WI38 (cell line): ENCODE results near the gene ATP5F1E.

Experiments
- H3K4me3 ChIP-seq: 2 replicates; pipeline ENCODE4 v1.5.1; 2011; ENCODE audit warnings: low read depth, mild to moderate bottlenecking, control low read depth, low read length
- CTCF ChIP-seq: IDR thresholded peaks from 2 replicates; pipeline ENCODE4 v1.5.1; 2012; ENCODE audit warnings: low read depth, mild to moderate bottlenecking, control low read depth, low read length

The ATP5F1E gene

GRCh38 chr20:59000326-59000725 is 31.8 kb downstream of the ATP5F1E start:
- TF ChIP-seq CTCF = no peak
- H3K4me3 ChIP-seq = no peak overlapping the region

- H3K4me3 ChIP-seq = no peak overlapping the region
- no peak for TF ChIP-seq CTCF
These were observed 33.5 kb downstream of the ATP5F1E start for GRCh38 chr20:58998656-58999055.

- TF ChIP-seq CTCF = no peak
- H3K4me3 ChIP-seq = no peak overlapping the region
These were observed 34.9 kb downstream of the ATP5F1E start for GRCh38 chr20:58997141-58997770.

GRCh38 chr20:58996226-58996611 is 35.9 kb downstream of the ATP5F1E start:
- no peak for TF ChIP-seq CTCF
- H3K4me3 ChIP-seq = no peak overlapping the region

GRCh38 chr20:58995461-58996225 is 36.5 kb downstream of the ATP5F1E start:
- H3K4me3 ChIP-seq = no peak overlapping the region
- no peak for TF ChIP-seq CTCF

GRCh38 chr20:58994390-58995159 is 37.6 kb downstream of the ATP5F1E start:
- TF ChIP-seq CTCF = no peak
- no peak overlapping the region for H3K4me3 ChIP-seq
